Uterus (tissue), 2 donors: Measurements from ENCODE around the gene CELF4.

Experiments used
- CTCF ChIP-seq, 4 experiments: fragments of 200-600 bp in 2 of 4; fragments of 450-650 bp in 2 of 4; sonication (generic) in 2 of 4; IDR thresholded peaks; one replicate each; pipeline ENCODE4 v1.5.1; 2016 to 2019; ENCODE audit warnings: antibody characterized with exemption in 4 of 4, mild to moderate bottlenecking in 2 of 4, moderate library complexity in 1 of 4
- POLR2A ChIP-seq, 2 donors: fragments of 450-650 bp; IDR thresholded peaks; one replicate each; pipeline ENCODE4 v1.6.1; 2016; ENCODE audit warnings: antibody characterized with exemption in 2 of 2, mild to moderate bottlenecking in 1 of 2, moderate library complexity in 1 of 2

GRCh38 chr18:37494406-37494805 is 71.2 kb downstream of the CELF4 start:
- TF ChIP-seq CTCF (IDR thresholded peaks at IDR 0.05) (no peak), POLR2A (IDR thresholded peaks at IDR 0.05) (no peak)
